DMS53 (cell line): ENCODE data around the gene PGAM4.
"Not testable (repeated sequence)": the region's sequence is repeated elsewhere in the genome, so short reads cannot be mapped to it uniquely, and the experiment has no call there.

Source experiments
- DNase-seq: peaks from one replicate; lab custom pipeline; 2025; lab: John Stamatoyannopoulos, UW

The PGAM4 gene

GRCh38 chrX:77925764-77926163, 43.7 kb downstream of the PGAM4 start:
- no peak for DNase-seq

GRCh38 chrX:77924320-77924859, 45.0 kb downstream of the PGAM4 start:
- no peak for DNase-seq

GRCh38 chrX:77922787-77923186, 46.7 kb downstream of the PGAM4 start:
- DNase-seq: no peak

- not testable (repeated sequence) for DNase-seq
Measured at GRCh38 chrX:77919370-77919769, 50.1 kb downstream of the PGAM4 start.

GRCh38 chrX:77918568-77918967, 50.9 kb downstream of the PGAM4 start:
- no peak for DNase-seq
